ENCODE measurements around the gene APOL3. TPM values are rescaled to one million over a fixed set of nuclear protein-coding genes. Genes with fewer than 3 reads are reported as not detected.
"Not testable (repeated sequence)": the region's sequence is repeated elsewhere in the genome, so short reads cannot be mapped to it uniquely, and the experiment has no call there.

Gene APOL3
- total RNA-seq, 1 experiment from 2014 or later: 11.1 TPM

- DNase-seq (ENCODE audit: low read depth): not testable (repeated sequence)
Observed at GRCh38 chr22:36161793-36162126, 1.2 kb upstream of the APOL3 start.

GRCh38 chr22:36156515-36157419 lies 3.8 kb downstream of the APOL3 start:
- peak; percentile 85 for DNase-seq (ENCODE audit: low read depth)

- no peak for DNase-seq (ENCODE audit: low read depth)
Observed at GRCh38 chr22:36156119-36156514, 4.4 kb downstream of the APOL3 start.

GRCh38 chr22:36155702-36156101 lies 4.9 kb downstream of the APOL3 start:
- no peak for DNase-seq (ENCODE audit: low read depth)

GRCh38 chr22:36154423-36154945 lies 6.1 kb downstream of the APOL3 start:
- no peak for DNase-seq (ENCODE audit: low read depth)

- no peak for DNase-seq (ENCODE audit: low read depth)
Observed at GRCh38 chr22:36153501-36154422, 6.8 kb downstream of the APOL3 start.

GRCh38 chr22:36152821-36153220 lies 7.7 kb downstream of the APOL3 start:
- not testable (repeated sequence) for DNase-seq (ENCODE audit: low read depth)

- DNase-seq (ENCODE audit: low read depth): no peak
Observed at GRCh38 chr22:36152088-36152487, 8.5 kb downstream of the APOL3 start.

GRCh38 chr22:36151006-36151595 lies 9.5 kb downstream of the APOL3 start:
- no peak for DNase-seq (ENCODE audit: low read depth)

- no peak for DNase-seq (ENCODE audit: low read depth)
Observed at GRCh38 chr22:36149441-36149840, 11.1 kb downstream of the APOL3 start.

GRCh38 chr22:36148411-36148810 lies 12.1 kb downstream of the APOL3 start:
- no peak for DNase-seq (ENCODE audit: low read depth)

- DNase-seq (ENCODE audit: low read depth): no peak
Observed at GRCh38 chr22:36147196-36147791, 13.3 kb downstream of the APOL3 start.

GRCh38 chr22:36145881-36146280 lies 14.7 kb downstream of the APOL3 start:
- DNase-seq (ENCODE audit: low read depth): peak; percentile 74

GRCh38 chr22:36144886-36145541 lies 15.5 kb downstream of the APOL3 start:
- peak; percentile 76 for DNase-seq (ENCODE audit: low read depth)

GRCh38 chr22:36143956-36144355 lies 16.6 kb downstream of the APOL3 start:
- DNase-seq (ENCODE audit: low read depth): no peak

GRCh38 chr22:36143066-36143815 lies 17.3 kb downstream of the APOL3 start:
- no peak for DNase-seq (ENCODE audit: low read depth)

- no peak for DNase-seq (ENCODE audit: low read depth)
Observed at GRCh38 chr22:36141481-36141880, 19.1 kb downstream of the APOL3 start.

GRCh38 chr22:36138709-36139108 lies 21.8 kb downstream of the APOL3 start:
- DNase-seq (ENCODE audit: low read depth): not testable (repeated sequence)

GRCh38 chr22:36136988-36137387 lies 23.6 kb downstream of the APOL3 start:
- DNase-seq (ENCODE audit: low read depth): peak; percentile 16

GRCh38 chr22:36136475-36136874 lies 24.1 kb downstream of the APOL3 start:
- peak; percentile 64 for DNase-seq (ENCODE audit: low read depth)
